Activated CD4-positive, alpha-beta T cell treated with anti-CD3 and anti-CD28 coated beads, Interleukin-2, amount 10 ng/mL, durations not matched to agents 7 days and 5 days (primary cell): ENCODE results near the gene ZNF311. TPM values are rescaled to one million over a fixed set of nuclear protein-coding genes. Genes with fewer than 3 reads are reported as not detected.

Source experiments
- CTCF ChIA-PET: fragments of 350-600 bp; sonication (Branson Sonifier 250); formaldehyde crosslinking; loops from one replicate; lab custom pipeline; 2021; ENCODE audit warnings: antibody characterized with exemption; lab: Charles Lee
- POLR2A ChIA-PET: fragments of 350-600 bp; sonication (Branson Sonifier 250); formaldehyde crosslinking; loops from one replicate; lab custom pipeline; 2021; ENCODE audit warnings: antibody characterized with exemption; lab: Charles Lee
- DNase-seq: peaks from one replicate; pipeline ENCODE4 v3.0.0-alpha.2; 2020
- H3K27ac Mint-ChIP-seq: one replicate; pipeline ENCODE4 v1.8.0; 2021; ENCODE audit warnings: mild to moderate bottlenecking, moderate library complexity, mixed read lengths
- H3K27me3 Mint-ChIP-seq: one replicate; pipeline ENCODE4 v1.8.0; 2021; ENCODE audit warnings: mixed read lengths
- H3K36me3 Mint-ChIP-seq: one replicate; pipeline ENCODE4 v1.8.0; 2021; ENCODE audit warnings: low read depth, mixed read lengths
- H3K4me1 Mint-ChIP-seq: one replicate; pipeline ENCODE4 v1.8.0; 2021; ENCODE audit warnings: mixed read lengths
- H3K4me3 Mint-ChIP-seq: one replicate; pipeline ENCODE4 v1.8.0; 2021; ENCODE audit warnings: mild to moderate bottlenecking, moderate library complexity, mixed read lengths
- H3K9me3 Mint-ChIP-seq: one replicate; pipeline ENCODE4 v1.8.0; 2021; ENCODE audit warnings: mixed read lengths
- total RNA-seq, 2 experiments: library from RNA; stranded (reverse); gene quantifications; one replicate each; pipeline ENCODE4 v1.2.3, GENCODE V29; 2021

Gene ZNF311
- total RNA-seq, 2 experiments from 2014 or later: 0.55 to 0.65 TPM

DNA sequence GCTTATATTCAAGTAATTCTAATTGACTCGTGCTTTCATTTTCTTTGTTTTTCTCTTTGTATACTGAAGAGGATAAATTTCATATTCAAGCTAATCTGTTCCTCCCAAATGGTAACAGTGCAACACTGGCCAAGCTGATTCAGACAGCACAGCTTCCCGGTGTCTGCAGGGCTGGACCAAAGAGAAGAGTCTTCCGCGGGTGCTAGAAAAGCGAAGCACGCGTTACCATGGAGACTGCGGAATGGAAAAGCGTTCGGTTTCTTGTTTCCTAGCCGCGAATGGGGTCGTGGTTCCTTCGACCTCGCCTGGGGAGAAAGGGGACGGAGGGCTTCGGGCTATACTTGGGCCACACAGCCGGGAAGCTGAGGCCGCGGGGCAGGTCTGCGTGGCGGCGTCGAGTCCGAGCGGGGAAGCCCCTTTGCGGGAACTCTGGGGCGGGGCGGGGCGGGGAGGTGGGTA is 6.2 kb upstream of the ZNF311 start:
- Mint-ChIP-seq H3K4me3 (peak overlapping the region; percentile 86), H3K36me3 (peaks cover 9% of the 10 kb centered on the region), H3K27ac (peak overlapping the region; percentile 82), H3K27me3 (peaks cover 26% of the 10 kb centered on the region), H3K9me3 (peaks cover 3% of the 10 kb centered on the region), H3K4me1 (peaks cover 23% of the 10 kb centered on the region)
- peak; percentile 69 for DNase-seq
- POLR2A ChIA-PET: no interaction called here
- CTCF ChIA-PET: interaction anchor here (0.6 to 6.5 kb wide), 3 partner anchors 31 to 437 kb away, joined by 3 to 72 read pairs (median 5); no protein-coding TSS in a partner anchor

DNA sequence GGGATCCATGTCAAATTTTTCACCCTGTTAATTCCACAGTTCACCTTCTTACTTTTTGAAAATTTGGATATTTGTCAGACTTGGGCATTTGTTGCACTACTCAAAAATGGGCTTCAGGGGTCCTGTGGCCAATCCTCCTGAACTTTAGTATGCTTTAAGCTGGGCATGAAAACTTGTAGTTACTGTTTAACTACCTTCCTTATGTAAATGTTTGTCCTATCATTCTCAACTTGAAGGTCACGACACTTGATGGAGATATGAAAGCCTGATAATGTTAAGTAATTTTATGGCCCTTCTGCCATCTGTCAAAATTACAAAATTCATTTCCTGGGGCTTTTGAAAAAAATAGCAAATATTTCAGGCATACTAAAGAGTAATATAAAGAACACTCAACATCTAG is 4.2 kb upstream of the ZNF311 start:
- DNase-seq: no peak
- peaks cover 20% of the 10 kb centered on the region for H3K36me3 Mint-ChIP-seq
- POLR2A ChIA-PET: no interaction called here
- CTCF ChIA-PET: interaction anchor here (1.4 kb wide), 1 partner anchor 171 kb away, joined by 3 read pairs; no protein-coding TSS in a partner anchor
- no peak overlapping the region for H3K27ac Mint-ChIP-seq
- H3K9me3 Mint-ChIP-seq: peaks cover 11% of the 10 kb centered on the region
- H3K4me1 Mint-ChIP-seq: peaks cover 34% of the 10 kb centered on the region
- no peak overlapping the region for H3K4me3 Mint-ChIP-seq
- H3K27me3 Mint-ChIP-seq: peaks cover 26% of the 10 kb centered on the region

DNA sequence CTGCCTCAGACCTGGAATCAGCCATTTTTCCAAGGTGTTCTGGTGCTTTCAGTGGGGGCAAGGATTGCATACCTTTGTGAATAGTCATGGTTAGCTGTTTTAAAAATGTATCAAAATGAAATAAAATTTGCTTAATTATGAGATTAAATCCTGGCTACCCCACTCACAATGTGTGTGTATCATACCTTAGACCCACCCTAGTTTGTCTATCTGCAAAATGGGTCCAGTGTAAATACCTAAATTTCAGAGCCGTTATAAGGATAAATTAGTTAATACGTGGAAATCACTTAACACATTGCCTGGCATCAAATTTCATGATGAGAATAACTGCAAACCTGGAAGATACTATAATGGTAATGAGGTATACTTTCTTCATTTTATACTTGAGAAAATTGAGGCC is 3.0 kb upstream of the ZNF311 start:
- ChIA-PET CTCF (interaction anchor here (1.6 kb wide), 1 partner anchor 8 kb away, joined by 3 read pairs; no protein-coding TSS in a partner anchor), POLR2A (no interaction called here)
- DNase-seq: no peak
- Mint-ChIP-seq H3K36me3 (peaks cover 25% of the 10 kb centered on the region), H3K27me3 (peaks cover 18% of the 10 kb centered on the region), H3K27ac (no peak overlapping the region), H3K4me1 (peaks cover 40% of the 10 kb centered on the region), H3K4me3 (no peak overlapping the region), H3K9me3 (peaks cover 17% of the 10 kb centered on the region)

DNA sequence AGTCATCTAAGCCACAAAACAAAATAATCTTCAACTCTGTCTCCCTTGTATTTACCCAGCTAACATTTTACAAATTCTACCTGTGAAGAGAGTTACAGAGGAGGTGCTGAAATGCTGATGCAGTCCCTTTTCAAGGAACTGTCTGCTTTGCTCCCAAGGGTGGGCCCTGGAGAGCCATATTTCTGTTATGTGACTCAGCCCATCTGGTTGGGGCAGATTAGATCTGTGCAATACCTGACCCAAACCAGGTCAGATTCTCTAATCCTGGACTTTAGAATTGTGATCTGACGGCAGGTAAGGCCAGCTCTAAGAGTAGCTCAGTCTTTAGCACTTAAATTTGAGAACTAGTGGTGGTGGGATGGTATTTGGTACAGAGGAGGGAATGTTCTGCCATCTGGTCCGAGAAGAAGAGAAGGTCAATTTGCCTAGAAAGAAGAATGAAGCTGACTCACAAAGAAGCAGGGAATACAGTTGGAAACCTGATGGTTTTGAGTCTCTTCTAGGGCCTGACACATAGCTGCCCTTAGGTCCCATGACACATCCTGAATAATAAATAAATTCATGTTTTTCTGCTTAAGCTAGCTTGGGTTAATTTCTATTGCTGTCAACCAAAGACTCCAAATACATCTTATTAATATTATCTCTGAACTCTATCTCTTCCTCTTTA is 8.1 kb downstream of the ZNF311 start:
- Mint-ChIP-seq H3K36me3 (no peaks in the 10 kb centered on the region), H3K27me3 (peaks cover 19% of the 10 kb centered on the region), H3K4me1 (peaks cover 3% of the 10 kb centered on the region), H3K27ac (no peak overlapping the region), H3K9me3 (no peaks in the 10 kb centered on the region), H3K4me3 (no peak overlapping the region)
- ChIA-PET CTCF (interaction anchor here (1.0 to 4.3 kb wide), 3 partner anchors 8 to 44 kb away, joined by 3 to 20 read pairs (median 3); no protein-coding TSS in a partner anchor), POLR2A (no interaction called here)
- no peak for DNase-seq

DNA sequence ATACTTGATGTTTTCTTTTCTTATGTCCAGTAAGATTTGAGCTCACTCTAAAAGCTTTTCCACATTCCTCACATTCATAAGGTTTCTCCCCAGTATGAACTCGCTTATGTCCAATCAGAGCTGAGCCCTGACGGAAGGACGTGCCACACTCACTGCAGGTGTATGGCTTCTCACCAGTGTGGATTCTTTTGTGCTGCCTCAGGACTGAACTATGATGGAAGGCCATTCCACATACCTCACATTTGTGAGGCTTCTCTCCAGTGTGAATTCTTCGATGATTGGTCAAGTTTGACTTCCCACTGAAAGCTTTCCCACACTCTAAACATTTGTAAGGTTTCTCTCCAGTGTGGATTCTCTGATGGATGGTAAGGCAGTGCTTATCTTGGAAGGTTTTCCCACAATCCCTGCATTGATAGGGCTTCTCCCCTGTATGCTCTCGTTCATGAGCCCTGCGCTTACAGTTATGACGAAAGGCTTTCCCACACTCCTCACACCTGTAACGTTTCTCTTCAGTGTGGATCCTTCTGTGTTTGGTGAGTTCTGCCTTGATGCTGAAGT is 9.9 kb downstream of the ZNF311 start:
- ChIA-PET CTCF (interaction anchor here (0.7 to 4.3 kb wide), 3 partner anchors 15 to 157 kb away, joined by 3 to 20 read pairs (median 3); no protein-coding TSS in a partner anchor), POLR2A (no interaction called here)
- H3K4me3 Mint-ChIP-seq: no peak overlapping the region
- H3K27me3 Mint-ChIP-seq: peaks cover 22% of the 10 kb centered on the region
- H3K4me1 Mint-ChIP-seq: peaks cover 3% of the 10 kb centered on the region
- DNase-seq: no peak
- H3K27ac Mint-ChIP-seq: no peak overlapping the region
- H3K9me3 Mint-ChIP-seq: no peaks in the 10 kb centered on the region
- H3K36me3 Mint-ChIP-seq: no peaks in the 10 kb centered on the region

DNA sequence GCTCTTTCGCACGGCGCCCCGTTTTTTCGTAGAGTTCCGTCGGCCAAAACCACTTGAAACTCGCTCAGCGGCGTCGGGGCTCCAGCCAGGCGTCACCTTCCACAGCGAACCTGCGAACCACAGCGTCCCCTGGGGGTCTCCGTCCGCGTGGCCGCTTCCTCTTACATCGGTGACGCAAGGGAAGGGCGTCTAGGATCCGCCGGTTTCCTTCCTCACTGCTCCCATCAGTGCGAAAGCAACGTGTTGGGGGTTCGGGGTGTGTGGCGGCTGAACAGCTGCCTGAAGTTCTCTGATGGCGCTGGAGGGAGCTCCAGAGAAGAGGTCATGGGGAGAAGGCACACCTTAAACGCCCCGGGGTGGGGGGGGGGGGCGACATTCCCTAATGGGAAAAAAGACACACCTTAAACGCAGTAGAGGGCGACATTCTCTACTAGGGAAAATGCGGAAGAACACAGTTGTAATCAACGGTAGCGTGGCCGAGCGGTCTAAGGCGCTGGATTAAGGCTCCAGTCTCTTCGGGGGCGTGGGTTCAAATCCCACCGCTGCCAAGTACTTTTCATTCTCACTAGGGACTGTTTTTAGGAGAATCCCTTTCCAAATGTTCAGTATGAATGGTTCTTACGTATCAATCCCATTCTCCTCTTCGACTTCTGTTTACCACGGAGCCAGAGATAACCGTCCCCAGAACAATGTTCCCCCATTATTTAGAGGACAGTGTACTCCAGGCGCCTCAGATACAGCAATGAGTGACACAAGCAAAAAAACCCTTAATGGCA is 16.4 kb downstream of the ZNF311 start:
- Mint-ChIP-seq H3K4me1 (peaks cover 32% of the 10 kb centered on the region), H3K27me3 (peaks cover 43% of the 10 kb centered on the region), H3K27ac (peak overlapping the region; percentile 60), H3K36me3 (peaks cover 10% of the 10 kb centered on the region), H3K4me3 (peak overlapping the region; percentile 66), H3K9me3 (no peaks in the 10 kb centered on the region)
- CTCF ChIA-PET: interaction anchor here (0.6 to 1.4 kb wide), 2 partner anchors 9 to 356 kb away, joined by 3 to 4 read pairs; no protein-coding TSS in a partner anchor
- peak; percentile 69 for DNase-seq
- POLR2A ChIA-PET: no interaction called here

DNA sequence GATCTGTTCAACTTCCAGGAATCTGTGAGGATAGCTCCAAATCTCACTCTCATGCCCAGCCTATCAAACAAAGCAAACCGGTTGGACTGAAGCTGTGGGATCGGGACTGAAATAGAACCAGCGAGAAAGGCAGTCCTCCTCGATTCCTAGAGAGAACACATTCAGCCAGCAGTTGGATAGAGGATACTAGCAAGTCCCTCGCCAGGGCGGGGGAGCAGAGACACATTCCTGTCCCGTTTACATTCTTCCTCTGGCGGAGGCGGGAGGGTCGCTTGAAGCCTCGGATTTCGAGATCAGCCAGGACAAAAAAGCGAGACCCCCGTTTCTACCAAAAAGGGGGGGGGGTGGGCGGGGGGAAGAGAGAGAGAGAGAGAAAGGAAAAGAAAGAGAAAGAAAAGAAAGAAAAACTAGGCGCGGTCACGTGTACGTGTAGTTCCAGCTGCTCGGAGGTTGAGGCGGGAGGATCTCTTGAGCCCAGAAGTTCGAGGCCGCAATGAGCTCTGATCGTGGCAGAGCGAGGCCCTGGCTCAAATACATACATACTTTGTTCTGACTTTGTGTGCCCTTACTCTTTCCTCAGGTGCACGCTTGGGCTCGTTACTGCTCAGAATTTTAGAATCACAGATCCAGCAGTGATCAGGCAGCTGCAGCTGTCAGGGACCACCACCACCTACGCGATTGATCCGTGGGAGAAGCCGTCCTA is 19.5 kb downstream of the ZNF311 start:
- ChIA-PET CTCF (interaction anchor here (0.5 to 1.6 kb wide), 9 partner anchors 13 to 1482 kb away, joined by 3 to 7 read pairs (median 3); no protein-coding TSS in a partner anchor), POLR2A (no interaction called here)
- Mint-ChIP-seq H3K9me3 (no peaks in the 10 kb centered on the region), H3K4me1 (peaks cover 58% of the 10 kb centered on the region), H3K4me3 (peak overlapping the region; percentile 66), H3K27me3 (peaks cover 39% of the 10 kb centered on the region), H3K36me3 (peaks cover 10% of the 10 kb centered on the region), H3K27ac (no peak overlapping the region)
- DNase-seq: no peak

DNA sequence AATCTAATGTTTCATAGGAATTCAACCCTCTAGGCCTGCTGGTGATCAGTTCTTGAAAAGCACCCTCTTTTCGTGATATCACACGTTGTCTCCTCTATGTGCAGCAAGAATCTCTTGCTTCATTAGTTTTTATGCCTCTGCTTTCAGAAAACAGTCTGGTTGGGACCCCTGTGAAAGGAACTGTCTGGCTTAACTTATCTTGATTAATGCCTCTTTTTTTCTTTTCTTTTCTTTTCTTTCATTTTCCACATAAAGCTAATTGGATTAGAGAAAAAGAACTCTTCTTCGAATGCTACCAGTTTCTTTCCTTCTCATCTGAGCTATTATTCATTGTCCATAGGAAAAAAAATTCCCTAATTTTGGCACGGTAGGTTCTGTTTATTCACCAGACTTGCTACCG is 21.3 kb downstream of the ZNF311 start:
- CTCF ChIA-PET: interaction anchor here (0.6 to 3.6 kb wide), 5 partner anchors 10 to 146 kb away, joined by 3 to 17 read pairs (median 7); no protein-coding TSS in a partner anchor
- Mint-ChIP-seq H3K27me3 (peaks cover 46% of the 10 kb centered on the region), H3K27ac (no peak overlapping the region), H3K9me3 (no peaks in the 10 kb centered on the region), H3K36me3 (peaks cover 10% of the 10 kb centered on the region), H3K4me3 (no peak overlapping the region), H3K4me1 (peaks cover 65% of the 10 kb centered on the region)
- POLR2A ChIA-PET: no interaction called here
- no peak for DNase-seq

DNA sequence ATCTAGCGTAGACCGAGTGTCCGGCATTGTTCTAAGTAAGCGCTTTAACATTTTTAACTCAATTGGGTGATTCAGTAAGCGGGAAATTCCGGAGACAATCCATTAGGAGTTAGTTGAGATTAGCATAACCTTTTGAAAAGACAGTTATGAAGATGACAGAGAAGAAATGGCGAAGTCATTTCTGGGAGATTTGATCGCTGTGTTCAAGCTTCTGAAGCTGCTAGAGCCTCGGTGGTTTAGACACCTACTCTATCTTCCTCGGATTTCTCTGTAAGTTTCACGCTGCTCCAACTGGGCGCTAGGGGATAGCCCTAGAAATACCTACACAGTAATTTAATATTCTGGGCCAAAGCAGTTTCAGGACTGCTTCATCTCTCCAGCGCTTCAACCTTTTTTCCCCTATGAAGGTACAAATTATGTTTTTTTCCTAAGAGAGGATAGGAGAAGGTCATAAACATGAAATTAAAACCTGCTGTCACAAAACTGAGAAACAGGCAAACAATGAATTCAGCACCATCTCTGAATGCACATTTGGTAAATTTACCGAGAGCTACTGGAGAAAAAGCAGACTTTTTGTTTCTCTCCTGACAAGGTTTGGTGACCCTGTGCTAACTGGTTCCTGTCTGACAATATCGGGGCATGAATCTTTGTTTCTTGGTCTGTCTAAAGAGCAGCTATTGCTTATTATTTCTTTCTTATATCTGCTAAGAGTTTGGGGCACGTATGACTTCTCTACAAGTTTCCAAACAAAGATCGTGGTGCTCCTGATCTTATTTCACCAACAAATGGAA is 22.4 kb downstream of the ZNF311 start:
- Mint-ChIP-seq H3K27me3 (peaks cover 52% of the 10 kb centered on the region), H3K9me3 (no peaks in the 10 kb centered on the region), H3K4me3 (peak overlapping the region; percentile 85), H3K36me3 (peaks cover 14% of the 10 kb centered on the region), H3K27ac (peak overlapping the region; percentile 60), H3K4me1 (peaks cover 62% of the 10 kb centered on the region)
- CTCF ChIA-PET: interaction anchor here (0.9 to 3.6 kb wide), 3 partner anchors 32 to 145 kb away, joined by 3 to 17 read pairs (median 8); no protein-coding TSS in a partner anchor
- DNase-seq: peak; percentile 31
- POLR2A ChIA-PET: interaction anchor here (0.7 kb wide), 1 partner anchor 57 kb away, joined by 3 read pairs; no protein-coding TSS in a partner anchor

DNA sequence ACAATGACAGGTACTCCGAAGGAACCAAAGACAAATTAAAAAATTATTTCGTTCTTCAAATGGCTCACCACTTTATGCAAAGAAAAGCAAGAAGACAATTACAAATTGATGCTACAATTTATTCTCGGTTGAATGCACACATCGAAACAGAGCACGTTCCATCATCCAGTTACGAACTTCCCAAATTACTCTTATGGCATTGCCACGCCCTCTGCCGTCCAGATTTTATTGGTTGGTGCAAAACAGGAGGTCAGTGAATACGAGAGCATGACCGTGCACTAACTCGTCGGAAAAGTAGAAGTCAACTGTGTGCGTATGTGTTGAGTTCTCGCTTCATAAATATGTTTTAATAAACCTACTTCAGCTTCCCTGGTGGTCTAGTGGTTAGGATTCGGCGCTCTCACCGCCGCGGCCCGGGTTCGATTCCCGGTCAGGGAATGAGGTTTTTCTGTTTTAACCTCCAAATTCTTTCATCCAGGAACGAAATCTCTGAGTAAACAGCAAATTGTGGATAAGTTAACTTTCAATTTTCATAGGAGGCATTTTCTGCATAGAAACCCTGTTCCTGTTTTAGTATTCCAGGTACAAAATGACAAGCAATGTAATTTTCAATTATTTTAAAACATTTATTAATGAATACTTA is 23.2 kb downstream of the ZNF311 start:
- Mint-ChIP-seq H3K36me3 (peaks cover 14% of the 10 kb centered on the region), H3K27me3 (peaks cover 53% of the 10 kb centered on the region), H3K9me3 (no peaks in the 10 kb centered on the region), H3K4me1 (peaks cover 68% of the 10 kb centered on the region), H3K27ac (peak overlapping the region; percentile 90), H3K4me3 (peak overlapping the region; percentile 85)
- ChIA-PET CTCF (interaction anchor here (1.3 to 3.6 kb wide), 3 partner anchors 20 to 144 kb away, joined by 4 to 17 read pairs (median 8); no protein-coding TSS in a partner anchor), POLR2A (interaction anchor here (0.7 kb wide), 2 partner anchors 38 to 56 kb away, joined by 3 to 4 read pairs; no protein-coding TSS in a partner anchor)
- peak; percentile 60 for DNase-seq

DNA sequence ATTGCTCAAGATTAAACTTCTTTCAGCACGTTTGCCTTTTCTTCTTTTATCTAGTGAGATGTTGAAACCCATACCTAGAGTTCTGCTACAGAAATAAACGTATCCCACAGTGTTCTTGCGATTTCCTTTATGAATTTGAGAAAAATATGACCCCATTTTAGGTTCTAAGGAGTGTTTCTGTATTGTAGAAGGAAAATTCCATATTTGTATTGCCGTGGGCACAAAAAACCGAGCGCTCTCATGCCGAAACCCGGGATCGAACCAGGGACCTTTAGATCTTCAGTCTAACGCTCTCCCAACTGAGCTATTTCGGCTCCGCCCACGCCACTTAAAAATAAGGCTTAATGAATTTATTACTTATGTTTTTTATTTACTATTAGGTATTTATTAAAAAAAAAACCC is 23.7 kb downstream of the ZNF311 start:
- no peaks in the 10 kb centered on the region for H3K9me3 Mint-ChIP-seq
- H3K4me3 Mint-ChIP-seq: peak overlapping the region; percentile 85
- POLR2A ChIA-PET: interaction anchor here (0.7 kb wide), 1 partner anchor 39 kb away, joined by 4 read pairs; no protein-coding TSS in a partner anchor
- peaks cover 11% of the 10 kb centered on the region for H3K36me3 Mint-ChIP-seq
- DNase-seq: peak; percentile 72
- H3K27ac Mint-ChIP-seq: peak overlapping the region; percentile 90
- H3K4me1 Mint-ChIP-seq: peaks cover 68% of the 10 kb centered on the region
- H3K27me3 Mint-ChIP-seq: peaks cover 52% of the 10 kb centered on the region
- CTCF ChIA-PET: interaction anchor here (1.0 to 3.6 kb wide), 5 partner anchors 20 to 144 kb away, joined by 4 to 17 read pairs (median 5); no protein-coding TSS in a partner anchor
